HepG2 (cell line): ENCODE measurements around the gene CD3G. TPM values are rescaled to one million over a fixed set of nuclear protein-coding genes. Genes with fewer than 3 reads are reported as not detected.

Experiments used
- ATAC-seq: fragments of 200-7000 bp; cut with Tn5 transposase; 3 replicates; pipeline ENCODE4 v1.9.1; 2020; ENCODE audit warnings: mild to moderate bottlenecking, moderate library complexity
- BruUV-seq: library from RNA; stranded (reverse); fragments of 400-500 nt; replicated peaks from 2 replicates; lab custom pipeline; 2021; lab: Mats Ljungman, UMichigan
- CTCF ChIA-PET: fragments of 300-600 bp; formaldehyde crosslinking; extraction: SDS; loops from one replicate; lab custom pipeline; 2021; ENCODE audit warnings: low total read pairs, inconsistent platforms, low intra/inter-chr PET ratio; lab: Yijun Ruan, JAX
- POLR2A ChIA-PET: fragments of 350-600 bp; sonication (Branson Sonifier 250); formaldehyde crosslinking; loops from one replicate; lab custom pipeline; 2020; ENCODE audit warnings: antibody characterized with exemption, inconsistent platforms; lab: Yijun Ruan, JAX
- DNase-seq: peaks from one replicate; pipeline ENCODE4 v3.0.0-alpha.2; 2015; ENCODE audit warnings: low spot score
- FAIRE-seq: peaks from 3 replicates; lab custom pipeline; 2011; peaks lifted over from hg19 to GRCh38; lab: Jason Lieb, UNC
- H2AFZ ChIP-seq: one replicate; pipeline ENCODE4 v1.6.1; 2011; ENCODE audit warnings: low read length, inconsistent platforms
- H3K27ac ChIP-seq: fragments of 300-600 bp; 3 replicates; pipeline ENCODE4 v1.8.0; 2011; ENCODE audit warnings: mixed run types, mild to moderate bottlenecking, mixed read lengths, low read length, inconsistent platforms; ENCODE audit not compliant: insufficient read depth; ENCODE audit errors: extremely low read length
- H3K27me3 ChIP-seq, 2 experiments: fragments of 200-600 bp in 1 of 2; 2 replicates in 1 of 2; 3 replicates in 1 of 2; pipeline versions ENCODE4 v1.6.0 to v1.8.0; 2011; ENCODE audit warnings: low read length in 2 of 2, mild to moderate bottlenecking in 2 of 2, moderate library complexity in 2 of 2, inconsistent platforms in 1 of 2; ENCODE audit not compliant: insufficient read depth in 2 of 2, control insufficient read depth in 1 of 2
- H3K36me3 ChIP-seq, 2 experiments: fragments of 200-600 bp in 1 of 2; replicated peaks in 1 of 2; 2 replicates in 1 of 2; 3 replicates in 1 of 2; pipeline versions ENCODE4 v1.5.1 to v1.8.0; 2011; ENCODE audit warnings: low read length in 2 of 2, inconsistent platforms in 1 of 2; ENCODE audit not compliant: insufficient read depth in 2 of 2, control insufficient read depth in 1 of 2
- H3K4me1 ChIP-seq: 2 replicates; pipeline ENCODE4 v1.5.1; 2012; ENCODE audit warnings: low read length, inconsistent platforms; ENCODE audit not compliant: insufficient read depth
- H3K4me2 ChIP-seq: 2 replicates; pipeline ENCODE4 v1.6.0; 2011; ENCODE audit warnings: low read depth, low read length, inconsistent platforms
- H3K4me3 ChIP-seq, 3 experiments: fragments of 200-600 bp in 1 of 3; sonication (generic), shearing (Covaris generic) in 1 of 3; replicated peaks in 1 of 3; 2 replicates each; pipeline ENCODE4 v1.5.1; 2011 to 2016; ENCODE audit warnings: low read length in 3 of 3, inconsistent platforms in 2 of 3, low read depth in 2 of 3, mild to moderate bottlenecking in 2 of 3, control low read depth in 1 of 3, mixed read lengths in 1 of 3; ENCODE audit not compliant: insufficient read depth in 1 of 3
- H3K79me2 ChIP-seq: one replicate; pipeline ENCODE4 v1.6.1; 2011; ENCODE audit warnings: low read length, inconsistent platforms; ENCODE audit not compliant: insufficient read depth
- H3K9ac ChIP-seq: 2 replicates; pipeline ENCODE4 v1.6.0; 2011; ENCODE audit warnings: mild to moderate bottlenecking, low read depth, low read length, inconsistent platforms; ENCODE audit not compliant: insufficient read depth
- H3K9me3 ChIP-seq: 2 replicates; pipeline ENCODE4 v1.5.1; 2012; ENCODE audit warnings: mild to moderate bottlenecking, low read length
- H4K20me1 ChIP-seq: 2 replicates; pipeline ENCODE4 v1.6.0; 2011; ENCODE audit warnings: inconsistent platforms, mild to moderate bottlenecking, low read length, moderate library complexity; ENCODE audit not compliant: insufficient read depth
- ARID4A ChIP-seq: sonication (generic); formaldehyde crosslinking; IDR thresholded peaks from 2 replicates; pipeline ENCODE4 v1.5.0; 2020; ENCODE audit warnings: mild to moderate bottlenecking, missing genetic modification reagents, borderline replicate concordance
- ATF3 ChIP-seq: sonication (generic); formaldehyde crosslinking; IDR thresholded peaks from 2 replicates; pipeline ENCODE4 v1.4.0; 2020; ENCODE audit warnings: missing genetic modification reagents
- HNF4A ChIP-seq: sonication (generic); formaldehyde crosslinking; IDR thresholded peaks from 2 replicates; pipeline ENCODE4 v1.4.0; 2020; ENCODE audit warnings: missing genetic modification reagents
- NCOA1 ChIP-seq: sonication (generic); formaldehyde crosslinking; IDR thresholded peaks from 2 replicates; pipeline ENCODE4 v1.9.0; 2021; ENCODE audit warnings: missing genetic modification reagents
- PPARG ChIP-seq: conservative IDR thresholded peaks from 2 replicates; pipeline ENCODE4 v1.6.1; 2016; ENCODE audit warnings: missing biosample characterization, missing genetic modification reagents
- SOX6 ChIP-seq, 2 experiments: fragments of 450-650 bp in 1 of 2; sonication (generic) in 1 of 2; formaldehyde crosslinking in 1 of 2; IDR thresholded peaks; 2 replicates each; pipeline versions ENCODE4 v1.4.0 to v1.6.1; 2017 to 2020; ENCODE audit warnings: antibody characterized with exemption in 1 of 2, mild to moderate bottlenecking in 1 of 2, missing genetic modification reagents in 1 of 2
- SRF ChIP-seq: IDR thresholded peaks from 2 replicates; pipeline ENCODE4 v1.6.1; 2011; ENCODE audit warnings: mild to moderate bottlenecking, low read depth, low read length, moderate library complexity
- TBX3 ChIP-seq: fragments of 450-650 bp; IDR thresholded peaks from 2 replicates; pipeline ENCODE4 v1.6.1; 2017; ENCODE audit warnings: antibody characterized with exemption, mild to moderate bottlenecking, inconsistent platforms, borderline replicate concordance
- ZNF770 ChIP-seq: sonication (generic); formaldehyde crosslinking; IDR thresholded peaks from 2 replicates; pipeline ENCODE4 v1.5.0; 2020; ENCODE audit warnings: mild to moderate bottlenecking, missing genetic modification reagents
- WGBS: methylation state at CpG from one replicate; pipeline ENCODE4 v1.1.6; 2017; ENCODE audit warnings: low lambda C conversion rate; 5-methylcytosine and 5-hydroxymethylcytosine counted together
- in situ Hi-C: cut with HindIII; loops from 2 replicates; pipeline ENCODE4 v1.10.0; 2017; ENCODE audit warnings: low pct_unique_long_range_greater_than_20kb; ENCODE audit not compliant: extremely low pct_ligation_motif_present
- intact Hi-C: fragments of 100-400 bp; cut with micrococcal nuclease; formaldehyde crosslinking; loops from one replicate; pipeline ENCODE4 v1.10.0; 2022; ENCODE audit not compliant: unreplicated experiment
- polyA plus RNA-seq, 8 experiments: library from polyadenylated mRNA; depleted of rRNA in 3 of 8; stranded (reverse) in 7 of 8; unstranded in 1 of 8; fragments of >200 nt; fragmentation: Illumina TruSeq in 4 of 8; extraction: Trizol in 4 of 8; gene quantifications; 2 replicates each; pipeline versions ENCODE4 v1.2.1 to v1.2.3, GENCODE V29; 2011 to 2016; ENCODE audit warnings: low read depth in 4 of 8, missing spikeins in 1 of 8, mixed read lengths in 1 of 8; ENCODE audit not compliant: insufficient read depth in 1 of 8
- total RNA-seq, 5 experiments: library from RNA; depleted of rRNA; stranded (reverse); fragments of >200 nt; fragmentation: Illumina TruSeq; extraction: Trizol; gene quantifications; 2 replicates each; pipeline ENCODE4 v1.2.3, GENCODE V29; 2016; ENCODE audit warnings: low read depth in 1 of 5

The CD3G gene
- total and polyA plus RNA-seq, 2 of the 13 experiments (the other 11 are each of a cell fraction or from before 2014, with no cell fraction given) = not detected

DNA sequence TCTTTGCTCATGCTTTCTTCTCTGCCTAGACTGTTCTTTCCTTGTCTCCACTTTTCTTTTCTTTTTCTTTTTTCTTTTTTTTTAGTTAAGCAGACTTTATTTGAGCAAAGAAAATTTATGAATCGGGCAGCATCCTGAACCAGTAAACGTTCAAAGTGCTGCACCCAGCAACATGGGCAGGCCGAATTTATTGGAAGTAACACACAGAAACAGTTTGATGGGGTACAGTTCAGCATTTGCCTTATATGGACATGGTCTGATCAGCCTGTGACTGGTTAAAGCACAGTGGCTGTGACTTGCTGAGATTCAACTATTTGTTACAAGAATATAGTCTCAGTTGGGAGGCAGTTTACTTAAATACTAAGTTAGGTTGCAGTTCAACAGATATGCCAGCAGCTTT lies 23.6 kb upstream of the CD3G start:
- ATAC-seq (no peak), DNase-seq (no peak), FAIRE-seq (no peak)
- no peak overlapping the region for H3K27ac ChIP-seq
- BruUV-seq = no TSS peak
- no peaks in the 10 kb centered on the region for H4K20me1 ChIP-seq
- intact Hi-C loops = no loop called here
- TF ChIP-seq SRF = peak; percentile 70
- no peak for TF ChIP-seq ARID4A
- in situ Hi-C loops = no loop called here
- H3K9me3 ChIP-seq = no peaks in the 10 kb centered on the region
- H3K79me2 ChIP-seq = no peaks in the 10 kb centered on the region
- no peaks in the 10 kb centered on the region for H3K36me3 ChIP-seq
- POLR2A ChIA-PET = no interaction called here
- H3K27me3 ChIP-seq = peaks cover 5 to 41% of the 10 kb centered on the region in 2 experiments; a peak in 3 of 5 replicates
- WGBS = 50% methylated on average over 3 of the region's 3 CpGs
- CTCF ChIA-PET = no interaction called here
- no peak overlapping the region for H2AFZ ChIP-seq
- no peak overlapping the region for H3K4me3 ChIP-seq
- no peak overlapping the region for H3K9ac ChIP-seq
- peaks cover 29% of the 10 kb centered on the region for H3K4me1 ChIP-seq
- H3K4me2 ChIP-seq = no peak overlapping the region

- CTCF ChIA-PET = no interaction called here
- TF ChIP-seq PPARG (CRISPR knock-in tag) (peak; percentile 47; the same call in 1 of the 2 replicates), TBX3 (no peak), ATF3 (CRISPR knock-in tag) (no peak), HNF4A (CRISPR knock-in tag) (peak; percentile 71), NCOA1 (CRISPR knock-in tag) (no peak), SOX6 (IDR thresholded peaks at IDR 0.05) (no peak), SOX6 (CRISPR knock-in tag; IDR thresholded peaks at IDR 0.05) (peak; percentile 58; the same call in 1 of the 2 replicates), ZNF770 (CRISPR knock-in tag) (no peak)
Measured at GRCh38 chr11:118321386-118322082, 22.6 kb upstream of the CD3G start.

More at GRCh38 chr11:118321386-118322082, 22.6 kb upstream of the CD3G start:
- Histone ChIP-seq H3K27ac (no peak overlapping the region), H3K79me2 (no peaks in the 10 kb centered on the region), H3K9me3 (no peaks in the 10 kb centered on the region), H4K20me1 (no peaks in the 10 kb centered on the region), H3K4me1 (peaks cover 18% of the 10 kb centered on the region), H3K36me3 (no peaks in the 10 kb centered on the region), H3K4me2 (peak overlapping the region; percentile 38; the same call in 1 of the 2 replicates), H2AFZ (no peak overlapping the region), H3K27me3 (peaks cover 5 to 37% of the 10 kb centered on the region in 2 experiments; a peak in 3 of 5 replicates), H3K9ac (no peak overlapping the region), H3K4me3 (no peak overlapping the region)
- intact Hi-C loops (no loop called here), in situ Hi-C loops (no loop called here)
- POLR2A ChIA-PET = interaction anchor here (1.0 kb wide), 1 partner anchor 38 kb away, joined by 3 read pairs; the partner anchor contains the start of gene UBE4A
- BruUV-seq = no TSS peak
- WGBS = 1% methylated on average over 5 of the region's 5 CpGs
- FAIRE-seq = no peak
- DNase-seq = peak; percentile 32
- ATAC-seq = peak; percentile 47; the same call in 2 of the 3 replicates
